Glutamatergic neuron (in vitro differentiated cells): Measurements from ENCODE around the gene PKD1L1. TPM values are rescaled to one million over a fixed set of nuclear protein-coding genes. Genes with fewer than 3 reads are reported as not detected.

Experiments used
- DNase-seq: peaks from one replicate; pipeline ENCODE4 v3.0.0; 2022
- H3K27ac Mint-ChIP-seq: one replicate; pipeline ENCODE4 v1.8.0; 2020; ENCODE audit warnings: mild to moderate bottlenecking, mixed read lengths, inconsistent platforms; ENCODE audit not compliant: unreplicated experiment
- H3K27me3 Mint-ChIP-seq: one replicate; pipeline ENCODE4 v1.8.0; 2020; ENCODE audit warnings: mild to moderate bottlenecking, moderate library complexity, mixed read lengths, inconsistent platforms; ENCODE audit not compliant: unreplicated experiment
- H3K36me3 Mint-ChIP-seq: one replicate; pipeline ENCODE4 v1.8.0; 2020; ENCODE audit warnings: mild to moderate bottlenecking, mixed read lengths, inconsistent platforms; ENCODE audit not compliant: unreplicated experiment
- H3K4me1 Mint-ChIP-seq: one replicate; pipeline ENCODE4 v1.8.0; 2020; ENCODE audit warnings: mild to moderate bottlenecking, low read depth, mixed read lengths, inconsistent platforms; ENCODE audit not compliant: unreplicated experiment
- H3K4me3 Mint-ChIP-seq: one replicate; pipeline ENCODE4 v1.8.0; 2020; ENCODE audit warnings: mild to moderate bottlenecking, mixed read lengths, inconsistent platforms; ENCODE audit not compliant: unreplicated experiment
- H3K9me3 Mint-ChIP-seq: one replicate; pipeline ENCODE4 v1.8.0; 2020; ENCODE audit warnings: mild to moderate bottlenecking, moderate library complexity, mixed read lengths, inconsistent platforms; ENCODE audit not compliant: unreplicated experiment
- CTCF ChIP-seq: fragments of 200-600 bp; sonication (generic); IDR thresholded peaks from one replicate; pipeline ENCODE4 v1.5.0; 2021; ENCODE audit not compliant: partially characterized antibody, unreplicated experiment
- total RNA-seq: library from RNA; stranded (reverse); fragmentation: NEBNext Ultra II Directional; extraction: Animal tissue kit (Norgen Biotek cat#: 25700); gene quantifications from one replicate; pipeline ENCODE4 v1.2.1, GENCODE V29; 2021; ENCODE audit not compliant: unreplicated experiment

Gene PKD1L1
- total RNA-seq, 1 donor from 2014 or later = 0.17 TPM

GRCh38 chr7:47792521-47793121 lies 155.6 kb downstream of the PKD1L1 start:
- no peaks in the 10 kb centered on the region for H3K36me3 Mint-ChIP-seq
- no peaks in the 10 kb centered on the region for H3K27me3 Mint-ChIP-seq
- H3K9me3 Mint-ChIP-seq = no peaks in the 10 kb centered on the region
- DNase-seq = no peak
- no peaks in the 10 kb centered on the region for H3K4me1 Mint-ChIP-seq
- no peak overlapping the region for H3K27ac Mint-ChIP-seq
- no peak for TF ChIP-seq CTCF
- no peak overlapping the region for H3K4me3 Mint-ChIP-seq

- Mint-ChIP-seq H3K4me3 (no peak overlapping the region), H3K36me3 (no peaks in the 10 kb centered on the region)
Observed at GRCh38 chr7:47791682-47792081, 156.6 kb downstream of the PKD1L1 start.

GRCh38 chr7:47788083-47788482 lies 160.2 kb downstream of the PKD1L1 start:
- no peak for TF ChIP-seq CTCF
- Mint-ChIP-seq H3K9me3 (no peaks in the 10 kb centered on the region), H3K27ac (no peak overlapping the region), H3K4me3 (no peak overlapping the region), H3K27me3 (no peaks in the 10 kb centered on the region), H3K4me1 (no peaks in the 10 kb centered on the region), H3K36me3 (no peaks in the 10 kb centered on the region)
- DNase-seq = no peak

More at GRCh38 chr7:47791682-47792081, 156.6 kb downstream of the PKD1L1 start:
- Mint-ChIP-seq H3K27ac (no peak overlapping the region), H3K27me3 (no peaks in the 10 kb centered on the region), H3K4me1 (no peaks in the 10 kb centered on the region), H3K9me3 (no peaks in the 10 kb centered on the region)
- no peak for TF ChIP-seq CTCF
- no peak for DNase-seq

GRCh38 chr7:47787249-47788069 lies 160.8 kb downstream of the PKD1L1 start:
- H3K4me1 Mint-ChIP-seq = no peaks in the 10 kb centered on the region
- H3K9me3 Mint-ChIP-seq = no peaks in the 10 kb centered on the region
- no peak for TF ChIP-seq CTCF
- H3K36me3 Mint-ChIP-seq = no peaks in the 10 kb centered on the region
- no peaks in the 10 kb centered on the region for H3K27me3 Mint-ChIP-seq
- H3K27ac Mint-ChIP-seq = no peak overlapping the region
- DNase-seq = no peak
- H3K4me3 Mint-ChIP-seq = no peak overlapping the region
